Measurements from ENCODE around the gene BRD1.

DNA sequence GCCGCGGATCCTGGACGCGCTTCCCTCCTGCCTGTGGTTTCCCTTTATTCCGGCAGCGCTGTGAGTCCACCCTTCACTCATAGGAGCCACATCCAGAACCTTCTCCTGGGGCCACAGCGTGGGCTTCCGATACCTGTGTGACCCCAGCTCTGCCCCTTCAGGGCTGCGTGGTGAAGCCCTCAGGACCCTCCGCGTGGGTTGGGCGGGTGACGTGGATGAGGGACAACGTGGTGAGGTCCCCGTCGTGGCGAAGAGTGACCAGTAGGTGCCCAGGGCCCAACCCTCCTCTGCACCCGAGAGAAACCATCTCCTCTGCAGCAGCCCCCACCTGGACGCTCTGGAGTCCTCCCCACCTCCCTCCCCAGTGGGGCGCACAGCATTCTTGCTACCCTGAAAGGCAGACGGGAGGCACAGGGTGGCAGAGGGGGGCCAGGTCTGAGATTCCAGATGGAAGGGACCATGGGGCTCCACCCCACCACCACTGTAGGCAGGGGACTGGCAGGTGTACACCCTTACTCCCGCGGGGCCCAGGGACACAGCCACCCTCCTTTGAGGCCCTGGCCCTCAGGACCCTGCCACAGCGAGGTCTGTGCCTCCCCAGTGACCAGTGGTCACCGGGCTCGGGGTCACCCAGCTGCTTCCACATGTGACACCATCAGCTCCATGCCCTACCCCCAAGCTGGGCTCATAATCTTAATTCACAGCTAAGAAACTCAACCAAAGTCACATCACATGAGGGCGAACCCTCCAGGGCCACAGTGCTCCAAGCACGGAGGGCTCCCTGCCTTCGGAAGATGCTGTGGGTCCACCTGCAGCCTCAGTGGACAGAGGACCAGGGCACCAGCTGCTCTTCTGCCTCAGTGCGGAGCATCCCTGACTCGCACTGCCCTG, 22.6 kb upstream of the BRD1 start:
- TF ChIP-seq EZH2 (IDR thresholded peaks at IDR 0.05) (no peak), RAD21 (IDR thresholded peaks at IDR 0.05; ENCODE audit: low read depth) (no peak), EZH2phosphoT487 (IDR thresholded peaks at IDR 0.05; ENCODE audit: borderline replicate concordance) (no peak), YY1 (IDR thresholded peaks at IDR 0.05; ENCODE audit: extremely low read depth, insufficient replicate concordance, low read depth, low read length) (no peak), TCF7L2 (IDR thresholded peaks at IDR 0.05; ENCODE audit: borderline replicate concordance, extremely low read depth, insufficient read depth, insufficient read length) (no peak), FOSL1 (IDR thresholded peaks at IDR 0.05; ENCODE audit: low read depth) (no peak)
- TF ChIP-seq, protein P1, sequence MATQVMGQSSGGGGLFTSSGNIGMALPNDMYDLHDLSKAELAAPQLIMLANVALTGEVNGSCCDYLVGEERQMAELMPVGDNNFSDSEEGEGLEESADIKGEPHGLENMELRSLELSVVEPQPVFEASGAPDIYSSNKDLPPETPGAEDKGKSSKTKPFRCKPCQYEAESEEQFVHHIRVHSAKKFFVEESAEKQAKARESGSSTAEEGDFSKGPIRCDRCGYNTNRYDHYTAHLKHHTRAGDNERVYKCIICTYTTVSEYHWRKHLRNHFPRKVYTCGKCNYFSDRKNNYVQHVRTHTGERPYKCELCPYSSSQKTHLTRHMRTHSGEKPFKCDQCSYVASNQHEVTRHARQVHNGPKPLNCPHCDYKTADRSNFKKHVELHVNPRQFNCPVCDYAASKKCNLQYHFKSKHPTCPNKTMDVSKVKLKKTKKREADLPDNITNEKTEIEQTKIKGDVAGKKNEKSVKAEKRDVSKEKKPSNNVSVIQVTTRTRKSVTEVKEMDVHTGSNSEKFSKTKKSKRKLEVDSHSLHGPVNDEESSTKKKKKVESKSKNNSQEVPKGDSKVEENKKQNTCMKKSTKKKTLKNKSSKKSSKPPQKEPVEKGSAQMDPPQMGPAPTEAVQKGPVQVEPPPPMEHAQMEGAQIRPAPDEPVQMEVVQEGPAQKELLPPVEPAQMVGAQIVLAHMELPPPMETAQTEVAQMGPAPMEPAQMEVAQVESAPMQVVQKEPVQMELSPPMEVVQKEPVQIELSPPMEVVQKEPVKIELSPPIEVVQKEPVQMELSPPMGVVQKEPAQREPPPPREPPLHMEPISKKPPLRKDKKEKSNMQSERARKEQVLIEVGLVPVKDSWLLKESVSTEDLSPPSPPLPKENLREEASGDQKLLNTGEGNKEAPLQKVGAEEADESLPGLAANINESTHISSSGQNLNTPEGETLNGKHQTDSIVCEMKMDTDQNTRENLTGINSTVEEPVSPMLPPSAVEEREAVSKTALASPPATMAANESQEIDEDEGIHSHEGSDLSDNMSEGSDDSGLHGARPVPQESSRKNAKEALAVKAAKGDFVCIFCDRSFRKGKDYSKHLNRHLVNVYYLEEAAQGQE (IDR thresholded peaks at IDR 0.05; ENCODE audit: low read depth) = no peak
- TF ChIP-seq, protein P2, sequence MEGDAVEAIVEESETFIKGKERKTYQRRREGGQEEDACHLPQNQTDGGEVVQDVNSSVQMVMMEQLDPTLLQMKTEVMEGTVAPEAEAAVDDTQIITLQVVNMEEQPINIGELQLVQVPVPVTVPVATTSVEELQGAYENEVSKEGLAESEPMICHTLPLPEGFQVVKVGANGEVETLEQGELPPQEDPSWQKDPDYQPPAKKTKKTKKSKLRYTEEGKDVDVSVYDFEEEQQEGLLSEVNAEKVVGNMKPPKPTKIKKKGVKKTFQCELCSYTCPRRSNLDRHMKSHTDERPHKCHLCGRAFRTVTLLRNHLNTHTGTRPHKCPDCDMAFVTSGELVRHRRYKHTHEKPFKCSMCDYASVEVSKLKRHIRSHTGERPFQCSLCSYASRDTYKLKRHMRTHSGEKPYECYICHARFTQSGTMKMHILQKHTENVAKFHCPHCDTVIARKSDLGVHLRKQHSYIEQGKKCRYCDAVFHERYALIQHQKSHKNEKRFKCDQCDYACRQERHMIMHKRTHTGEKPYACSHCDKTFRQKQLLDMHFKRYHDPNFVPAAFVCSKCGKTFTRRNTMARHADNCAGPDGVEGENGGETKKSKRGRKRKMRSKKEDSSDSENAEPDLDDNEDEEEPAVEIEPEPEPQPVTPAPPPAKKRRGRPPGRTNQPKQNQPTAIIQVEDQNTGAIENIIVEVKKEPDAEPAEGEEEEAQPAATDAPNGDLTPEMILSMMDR (IDR thresholded peaks at IDR 0.05 in 2 of 3, conservative IDR thresholded peaks at IDR 0.05 in 1 of 3; ENCODE audit: borderline replicate concordance in 1 of 3, insufficient read depth in 1 of 3, low read depth in 2 of 3, low read length in 2 of 3) = no peak
- TF ChIP-seq, protein P3, sequence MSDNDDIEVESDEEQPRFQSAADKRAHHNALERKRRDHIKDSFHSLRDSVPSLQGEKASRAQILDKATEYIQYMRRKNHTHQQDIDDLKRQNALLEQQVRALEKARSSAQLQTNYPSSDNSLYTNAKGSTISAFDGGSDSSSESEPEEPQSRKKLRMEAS (IDR thresholded peaks at IDR 0.05) = no peak
